ENCODE results near the gene GOLPH3.

GOLPH3 gene

GRCh38 chr5:32131604-32132003 is 42.5 kb downstream of the GOLPH3 start:
- no peaks in the 10 kb centered on the region for H3K27me3 ChIP-seq (replicated peaks in 2 of 5; ENCODE audit: control insufficient read depth in 4 of 5, insufficient read depth in 5 of 5, low read length in 4 of 5)
- H3K27ac ChIP-seq (ENCODE audit: insufficient read depth in 1 of 2, low read depth in 1 of 2, low read length in 2 of 2, poor library complexity in 1 of 2, severe bottlenecking in 2 of 2) = no peak overlapping the region
- no CpG with 5 or more reads among the region's 1 CpG for WGBS (ENCODE audit: insufficient coverage)
- ChIA-PET CTCF (interaction anchor here (1.1 kb wide), 1 partner anchor 15 kb away, joined by 5 read pairs; no protein-coding TSS in a partner anchor), POLR2A (interaction anchor here (1.1 kb wide), 1 partner anchor 9 kb away, joined by 4 read pairs; no protein-coding TSS in a partner anchor)
- no peaks in the 10 kb centered on the region for H3K4me1 ChIP-seq (ENCODE audit: control extremely low read depth in 1 of 4, control insufficient read depth in 4 of 4, insufficient read depth in 4 of 4, low read length in 3 of 4)
- H3K36me3 ChIP-seq (ENCODE audit: control insufficient read depth in 4 of 4, insufficient read depth in 4 of 4, low read length in 3 of 4) = peaks cover 6 to 67% (median 39%) of the 10 kb centered on the region in 4 experiments
- DNase-seq = no peak
- H3K9me3 ChIP-seq (ENCODE audit: control extremely low read depth in 1 of 5, control insufficient read depth in 4 of 5, insufficient read depth in 2 of 5, low read depth in 1 of 5, low read length in 4 of 5) = no peaks in the 10 kb centered on the region
- H3K4me3 ChIP-seq (ENCODE audit: control insufficient read depth in 1 of 7, extremely low read depth in 1 of 7, insufficient read depth in 4 of 7, low read depth in 2 of 7, low read length in 6 of 7) = no peak overlapping the region

- no peak for DNase-seq
- Histone ChIP-seq H3K36me3 (ENCODE audit: control insufficient read depth in 4 of 4, insufficient read depth in 4 of 4, low read length in 3 of 4) (peaks cover 9 to 72% (median 44%) of the 10 kb centered on the region in 4 experiments), H3K27me3 (replicated peaks in 2 of 5; ENCODE audit: control insufficient read depth in 4 of 5, insufficient read depth in 5 of 5, low read length in 4 of 5) (no peaks in the 10 kb centered on the region), H3K9me3 (ENCODE audit: control extremely low read depth in 1 of 5, control insufficient read depth in 4 of 5, insufficient read depth in 2 of 5, low read depth in 1 of 5, low read length in 4 of 5) (no peaks in the 10 kb centered on the region), H3K4me3 (ENCODE audit: control insufficient read depth in 1 of 7, extremely low read depth in 1 of 7, insufficient read depth in 4 of 7, low read depth in 2 of 7, low read length in 6 of 7) (no peak overlapping the region), H3K27ac (ENCODE audit: insufficient read depth in 1 of 2, low read depth in 1 of 2, low read length in 2 of 2, poor library complexity in 1 of 2, severe bottlenecking in 2 of 2) (no peak overlapping the region), H3K4me1 (ENCODE audit: control extremely low read depth in 1 of 4, control insufficient read depth in 4 of 4, insufficient read depth in 4 of 4, low read length in 3 of 4) (no peaks in the 10 kb centered on the region)
- CTCF ChIA-PET = interaction anchor here (1.1 kb wide), 1 partner anchor 101 kb away, joined by 3 read pairs; no protein-coding TSS in a partner anchor
- WGBS (ENCODE audit: insufficient coverage) = 95% methylated on average over 2 of the region's 3 CpGs
- POLR2A ChIA-PET = no interaction called here
Observed at GRCh38 chr5:32130865-32131264, 43.3 kb downstream of the GOLPH3 start.

GRCh38 chr5:32129074-32129598 is 45.0 kb downstream of the GOLPH3 start:
- peaks cover 0 to 2% (median 0%) of the 10 kb centered on the region in 4 experiments for H3K4me1 ChIP-seq (ENCODE audit: control extremely low read depth in 1 of 4, control insufficient read depth in 4 of 4, insufficient read depth in 4 of 4, low read length in 3 of 4)
- CTCF ChIA-PET = interaction anchor here (1.1 to 1.2 kb wide), 3 partner anchors 9 to 201 kb away, joined by 3 to 4 read pairs (median 3); no protein-coding TSS in a partner anchor
- H3K4me3 ChIP-seq (ENCODE audit: control insufficient read depth in 1 of 7, extremely low read depth in 1 of 7, insufficient read depth in 4 of 7, low read depth in 2 of 7, low read length in 6 of 7) = no peak overlapping the region
- DNase-seq = no peak
- no peaks in the 10 kb centered on the region for H3K27me3 ChIP-seq (replicated peaks in 2 of 5; ENCODE audit: control insufficient read depth in 4 of 5, insufficient read depth in 5 of 5, low read length in 4 of 5)
- no peak overlapping the region for H3K27ac ChIP-seq (ENCODE audit: insufficient read depth in 1 of 2, low read depth in 1 of 2, low read length in 2 of 2, poor library complexity in 1 of 2, severe bottlenecking in 2 of 2)
- POLR2A ChIA-PET = no interaction called here
- no peaks in the 10 kb centered on the region for H3K9me3 ChIP-seq (ENCODE audit: control extremely low read depth in 1 of 5, control insufficient read depth in 4 of 5, insufficient read depth in 2 of 5, low read depth in 1 of 5, low read length in 4 of 5)
- no CpG with 5 or more reads among the region's 7 CpGs for WGBS (ENCODE audit: insufficient coverage)
- H3K36me3 ChIP-seq (ENCODE audit: control insufficient read depth in 4 of 4, insufficient read depth in 4 of 4, low read length in 3 of 4) = peaks cover 11 to 69% (median 45%) of the 10 kb centered on the region in 4 experiments

- WGBS (ENCODE audit: insufficient coverage) = 97% methylated on average over 3 of the region's 3 CpGs
- POLR2A ChIA-PET = interaction anchor here (1.5 kb wide), 1 partner anchor 46 kb away, joined by 4 read pairs; the partner anchor contains the start of gene GOLPH3
- no peak for DNase-seq
- peaks cover 0 to 2% (median 0%) of the 10 kb centered on the region in 4 experiments for H3K4me1 ChIP-seq (ENCODE audit: control extremely low read depth in 1 of 4, control insufficient read depth in 4 of 4, insufficient read depth in 4 of 4, low read length in 3 of 4)
- H3K36me3 ChIP-seq (ENCODE audit: control insufficient read depth in 4 of 4, insufficient read depth in 4 of 4, low read length in 3 of 4) = peaks cover 17 to 70% (median 44%) of the 10 kb centered on the region in 4 experiments
- H3K4me3 ChIP-seq (ENCODE audit: control insufficient read depth in 1 of 7, extremely low read depth in 1 of 7, insufficient read depth in 4 of 7, low read depth in 2 of 7, low read length in 6 of 7) = no peak overlapping the region
- no peak overlapping the region for H3K27ac ChIP-seq (ENCODE audit: insufficient read depth in 1 of 2, low read depth in 1 of 2, low read length in 2 of 2, poor library complexity in 1 of 2, severe bottlenecking in 2 of 2)
- CTCF ChIA-PET = interaction anchor here (1.2 kb wide), 1 partner anchor 536 kb away, joined by 3 read pairs; no protein-coding TSS in a partner anchor
- no peaks in the 10 kb centered on the region for H3K27me3 ChIP-seq (replicated peaks in 2 of 5; ENCODE audit: control insufficient read depth in 4 of 5, insufficient read depth in 5 of 5, low read length in 4 of 5)
- no peaks in the 10 kb centered on the region for H3K9me3 ChIP-seq (ENCODE audit: control extremely low read depth in 1 of 5, control insufficient read depth in 4 of 5, insufficient read depth in 2 of 5, low read depth in 1 of 5, low read length in 4 of 5)
Observed at GRCh38 chr5:32127711-32128110, 46.4 kb downstream of the GOLPH3 start.

GRCh38 chr5:32126691-32127090 is 47.4 kb downstream of the GOLPH3 start:
- H3K27ac ChIP-seq (ENCODE audit: insufficient read depth in 1 of 2, low read depth in 1 of 2, low read length in 2 of 2, poor library complexity in 1 of 2, severe bottlenecking in 2 of 2) = no peak overlapping the region
- DNase-seq = no peak
- WGBS (ENCODE audit: insufficient coverage) = no CpG with 5 or more reads among the region's 1 CpG
- H3K4me1 ChIP-seq (ENCODE audit: control extremely low read depth in 1 of 4, control insufficient read depth in 4 of 4, insufficient read depth in 4 of 4, low read length in 3 of 4) = peaks cover 0 to 2% (median 0%) of the 10 kb centered on the region in 4 experiments
- H3K9me3 ChIP-seq (ENCODE audit: control extremely low read depth in 1 of 5, control insufficient read depth in 4 of 5, insufficient read depth in 2 of 5, low read depth in 1 of 5, low read length in 4 of 5) = no peaks in the 10 kb centered on the region
- CTCF ChIA-PET = interaction anchor here (1.2 kb wide), 1 partner anchor 535 kb away, joined by 3 read pairs; no protein-coding TSS in a partner anchor
- H3K27me3 ChIP-seq (replicated peaks in 2 of 5; ENCODE audit: control insufficient read depth in 4 of 5, insufficient read depth in 5 of 5, low read length in 4 of 5) = no peaks in the 10 kb centered on the region
- POLR2A ChIA-PET = interaction anchor here (0.6 to 1.5 kb wide), 3 partner anchors 31 to 597 kb away, joined by 3 to 4 read pairs (median 4); partner anchors contain the start of gene GOLPH3
- peaks cover 17 to 77% (median 50%) of the 10 kb centered on the region in 4 experiments for H3K36me3 ChIP-seq (ENCODE audit: control insufficient read depth in 4 of 4, insufficient read depth in 4 of 4, low read length in 3 of 4)
- H3K4me3 ChIP-seq (ENCODE audit: control insufficient read depth in 1 of 7, extremely low read depth in 1 of 7, insufficient read depth in 4 of 7, low read depth in 2 of 7, low read length in 6 of 7) = no peak overlapping the region

GRCh38 chr5:32123889-32124676 is 50.0 kb downstream of the GOLPH3 start:
- WGBS (ENCODE audit: insufficient coverage) = 93% methylated on average over 3 of the region's 6 CpGs
- Histone ChIP-seq H3K27ac (ENCODE audit: insufficient read depth in 1 of 2, low read depth in 1 of 2, low read length in 2 of 2, poor library complexity in 1 of 2, severe bottlenecking in 2 of 2) (no peak overlapping the region), H3K36me3 (ENCODE audit: control insufficient read depth in 4 of 4, insufficient read depth in 4 of 4, low read length in 3 of 4) (peaks cover 25 to 85% (median 53%) of the 10 kb centered on the region in 4 experiments), H3K4me1 (ENCODE audit: control extremely low read depth in 1 of 4, control insufficient read depth in 4 of 4, insufficient read depth in 4 of 4, low read length in 3 of 4) (peaks cover 0 to 2% (median 0%) of the 10 kb centered on the region in 4 experiments), H3K9me3 (ENCODE audit: control extremely low read depth in 1 of 5, control insufficient read depth in 4 of 5, insufficient read depth in 2 of 5, low read depth in 1 of 5, low read length in 4 of 5) (no peaks in the 10 kb centered on the region), H3K27me3 (replicated peaks in 2 of 5; ENCODE audit: control insufficient read depth in 4 of 5, insufficient read depth in 5 of 5, low read length in 4 of 5) (no peaks in the 10 kb centered on the region), H3K4me3 (ENCODE audit: control insufficient read depth in 1 of 7, extremely low read depth in 1 of 7, insufficient read depth in 4 of 7, low read depth in 2 of 7, low read length in 6 of 7) (no peak overlapping the region)
- CTCF ChIA-PET = interaction anchor here (0.8 to 1.3 kb wide), 2 partner anchors 9 kb away, joined by 3 read pairs; no protein-coding TSS in a partner anchor
- POLR2A ChIA-PET = interaction anchor here (0.9 kb wide), 1 partner anchor 50 kb away, joined by 3 read pairs; the partner anchor contains the start of gene GOLPH3
- no peak for DNase-seq
